Measurements from ENCODE around the gene CST9. TPM values are rescaled to one million over a fixed set of nuclear protein-coding genes. Genes with fewer than 3 reads are reported as not detected.

Gene CST9
- total and polyA plus RNA-seq, 2 of the 13 experiments (the other 11 are each of a cell fraction or from before 2014, with no cell fraction given): 0.07 TPM; not detected in 1

DNA sequence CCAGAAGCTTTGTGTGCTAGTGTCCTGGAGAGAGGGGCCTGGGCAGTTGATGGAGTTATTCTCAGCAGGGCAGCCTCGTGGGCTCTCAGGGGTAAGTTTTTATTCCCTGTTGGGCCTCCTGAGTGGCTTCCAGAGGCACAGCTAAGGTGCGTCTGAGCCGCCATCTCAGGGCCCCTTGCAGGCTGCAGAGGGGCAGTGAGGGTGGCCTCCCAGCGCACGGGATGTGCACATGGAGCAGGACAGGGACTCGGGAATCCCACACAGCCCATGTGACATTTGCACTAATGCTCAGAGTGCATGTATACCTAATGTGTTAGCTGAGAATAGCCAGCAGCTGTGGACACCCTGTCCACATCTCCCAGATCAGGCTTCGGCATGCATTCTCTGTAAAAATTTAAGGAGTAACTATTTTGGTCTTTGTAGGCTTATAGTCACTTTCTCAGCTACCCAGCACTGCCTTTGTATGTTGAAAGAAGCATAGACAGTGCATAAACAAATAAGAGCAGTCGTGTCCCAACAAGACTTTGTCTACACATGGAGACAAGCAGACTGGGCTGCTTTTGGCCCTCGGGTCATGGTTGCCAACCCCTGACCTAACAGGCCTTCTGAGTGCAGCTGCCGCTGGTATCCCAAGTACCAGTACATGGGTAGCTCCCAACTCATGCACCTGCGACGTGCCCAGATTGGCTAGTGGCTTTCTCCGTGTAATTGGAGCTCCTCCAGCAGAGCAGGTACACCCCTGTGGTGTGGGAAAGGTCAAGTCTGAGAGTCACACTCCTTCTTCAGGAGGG is 18.8 kb downstream of the CST9 start (continued):
- TF ChIP-seq, protein P1, sequence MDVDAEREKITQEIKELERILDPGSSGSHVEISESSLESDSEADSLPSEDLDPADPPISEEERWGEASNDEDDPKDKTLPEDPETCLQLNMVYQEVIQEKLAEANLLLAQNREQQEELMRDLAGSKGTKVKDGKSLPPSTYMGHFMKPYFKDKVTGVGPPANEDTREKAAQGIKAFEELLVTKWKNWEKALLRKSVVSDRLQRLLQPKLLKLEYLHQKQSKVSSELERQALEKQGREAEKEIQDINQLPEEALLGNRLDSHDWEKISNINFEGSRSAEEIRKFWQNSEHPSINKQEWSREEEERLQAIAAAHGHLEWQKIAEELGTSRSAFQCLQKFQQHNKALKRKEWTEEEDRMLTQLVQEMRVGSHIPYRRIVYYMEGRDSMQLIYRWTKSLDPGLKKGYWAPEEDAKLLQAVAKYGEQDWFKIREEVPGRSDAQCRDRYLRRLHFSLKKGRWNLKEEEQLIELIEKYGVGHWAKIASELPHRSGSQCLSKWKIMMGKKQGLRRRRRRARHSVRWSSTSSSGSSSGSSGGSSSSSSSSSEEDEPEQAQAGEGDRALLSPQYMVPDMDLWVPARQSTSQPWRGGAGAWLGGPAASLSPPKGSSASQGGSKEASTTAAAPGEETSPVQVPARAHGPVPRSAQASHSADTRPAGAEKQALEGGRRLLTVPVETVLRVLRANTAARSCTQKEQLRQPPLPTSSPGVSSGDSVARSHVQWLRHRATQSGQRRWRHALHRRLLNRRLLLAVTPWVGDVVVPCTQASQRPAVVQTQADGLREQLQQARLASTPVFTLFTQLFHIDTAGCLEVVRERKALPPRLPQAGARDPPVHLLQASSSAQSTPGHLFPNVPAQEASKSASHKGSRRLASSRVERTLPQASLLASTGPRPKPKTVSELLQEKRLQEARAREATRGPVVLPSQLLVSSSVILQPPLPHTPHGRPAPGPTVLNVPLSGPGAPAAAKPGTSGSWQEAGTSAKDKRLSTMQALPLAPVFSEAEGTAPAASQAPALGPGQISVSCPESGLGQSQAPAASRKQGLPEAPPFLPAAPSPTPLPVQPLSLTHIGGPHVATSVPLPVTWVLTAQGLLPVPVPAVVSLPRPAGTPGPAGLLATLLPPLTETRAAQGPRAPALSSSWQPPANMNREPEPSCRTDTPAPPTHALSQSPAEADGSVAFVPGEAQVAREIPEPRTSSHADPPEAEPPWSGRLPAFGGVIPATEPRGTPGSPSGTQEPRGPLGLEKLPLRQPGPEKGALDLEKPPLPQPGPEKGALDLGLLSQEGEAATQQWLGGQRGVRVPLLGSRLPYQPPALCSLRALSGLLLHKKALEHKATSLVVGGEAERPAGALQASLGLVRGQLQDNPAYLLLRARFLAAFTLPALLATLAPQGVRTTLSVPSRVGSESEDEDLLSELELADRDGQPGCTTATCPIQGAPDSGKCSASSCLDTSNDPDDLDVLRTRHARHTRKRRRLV (CRISPR knock-in tag; IDR thresholded peaks at IDR 0.05): no peak; the same call in 1 of the 2 replicates
- TF ChIP-seq WIZ (CRISPR knock-in tag; IDR thresholded peaks at IDR 0.05): 0 out of 2 replicates have a peak, but pooled peaks have one; percentile 56
- 0 out of 2 replicates have a peak, but pooled peaks have one; percentile 76 for TF ChIP-seq MEIS2 (CRISPR knock-in tag; IDR thresholded peaks at IDR 0.05)
- 0 out of 2 replicates have a peak, but pooled peaks have one; percentile 4 for TF ChIP-seq ZSCAN29 (CRISPR knock-in tag; conservative IDR thresholded peaks at IDR 0.05)
- peak; percentile 41; the same call in 1 of the 2 replicates for TF ChIP-seq KDM5B (CRISPR knock-in tag; IDR thresholded peaks at IDR 0.05; ENCODE audit: borderline replicate concordance)
- no peak for TF ChIP-seq NFE2L2 (IDR thresholded peaks at IDR 0.05; ENCODE audit: low read length)
- 0 out of 2 replicates have a peak, but pooled peaks have one; percentile 17 for TF ChIP-seq ELF1 (CRISPR knock-in tag; IDR thresholded peaks at IDR 0.05)
- peak; percentile 88 for TF ChIP-seq TEAD2 (CRISPR knock-in tag; IDR thresholded peaks at IDR 0.05)
- TF ChIP-seq ZBTB38 (CRISPR knock-in tag; IDR thresholded peaks at IDR 0.05): peak; percentile 62
- TF ChIP-seq TSC22D2 (CRISPR knock-in tag; IDR thresholded peaks at IDR 0.05; ENCODE audit: borderline replicate concordance): no peak
- TF ChIP-seq ZNF432 (CRISPR knock-in tag; IDR thresholded peaks at IDR 0.05; ENCODE audit: borderline replicate concordance): no peak
- TF ChIP-seq FOXA1 (IDR thresholded peaks at IDR 0.05): no peak
- peak; percentile 51; the same call in 1 of the 2 replicates for TF ChIP-seq FOXA1 (CRISPR knock-in tag; IDR thresholded peaks at IDR 0.05)
- peak; percentile 55; the same call in 1 of the 2 replicates for TF ChIP-seq ZNF543 (CRISPR knock-in tag; IDR thresholded peaks at IDR 0.05)
- TF ChIP-seq BRD4 (CRISPR knock-in tag; IDR thresholded peaks at IDR 0.05): peak; percentile 89
- TF ChIP-seq ZNF550 (CRISPR knock-in tag; IDR thresholded peaks at IDR 0.05; ENCODE audit: borderline replicate concordance): no peak
- no peak for TF ChIP-seq HOXA7 (CRISPR knock-in tag; IDR thresholded peaks at IDR 0.05)
- TF ChIP-seq ARNT2 (CRISPR knock-in tag; IDR thresholded peaks at IDR 0.05; ENCODE audit: low read depth): peak; percentile 70; the same call in 1 of the 2 replicates
- TF ChIP-seq ZNF607 (CRISPR knock-in tag; IDR thresholded peaks at IDR 0.05; ENCODE audit: borderline replicate concordance): 0 out of 2 replicates have a peak, but pooled peaks have one; percentile 8
- no peak for TF ChIP-seq PRMT3 (CRISPR knock-in tag; IDR thresholded peaks at IDR 0.05; ENCODE audit: borderline replicate concordance, low read depth)
- TF ChIP-seq AKAP8 (CRISPR knock-in tag; IDR thresholded peaks at IDR 0.05): 0 out of 2 replicates have a peak, but pooled peaks have one; percentile 58
- TF ChIP-seq ARNT (IDR thresholded peaks at IDR 0.05): no peak
- TF ChIP-seq NKX3-1 (CRISPR knock-in tag; IDR thresholded peaks at IDR 0.05): 0 out of 2 replicates have a peak, but pooled peaks have one; percentile 39
- peak; percentile 4; the same call in 1 of the 2 replicates for TF ChIP-seq CSRNP1 (CRISPR knock-in tag; IDR thresholded peaks at IDR 0.05)
- 0 out of 2 replicates have a peak, but pooled peaks have one; percentile 26 for TF ChIP-seq MTF1 (CRISPR knock-in tag; IDR thresholded peaks at IDR 0.05)

Data from HepG2 (cell line).